DND-41 (cell line): ENCODE results near the gene WFDC12.

Source experiments
- ATAC-seq: fragments of 200-7000 bp; cut with Tn5 transposase; 3 replicates; pipeline ENCODE4 v1.9.1; 2021; ENCODE audit warnings: low read depth; ENCODE audit not compliant: insufficient read depth
- DNase-seq: peaks from one replicate; pipeline ENCODE4 v3.0.0-alpha.2; 2020
- H2AFZ ChIP-seq: 2 replicates; pipeline ENCODE4 v1.6.0; 2012; ENCODE audit warnings: low read depth, low read length
- H3K27ac ChIP-seq: 2 replicates; pipeline ENCODE4 v1.5.1; 2012; ENCODE audit warnings: low read length, inconsistent platforms
- H3K27me3 ChIP-seq: fragments of 200-600 bp; sonication (generic); 2 replicates; pipeline ENCODE4 v1.6.0; 2012; ENCODE audit warnings: low read length, mild to moderate bottlenecking, inconsistent platforms; ENCODE audit not compliant: insufficient read depth, poor library complexity
- H3K36me3 ChIP-seq: 2 replicates; pipeline ENCODE4 v1.5.1; 2012; ENCODE audit warnings: low read length, inconsistent platforms; ENCODE audit not compliant: insufficient read depth
- H3K4me1 ChIP-seq: 2 replicates; pipeline ENCODE4 v1.5.1; 2012; ENCODE audit warnings: mild to moderate bottlenecking, low read length; ENCODE audit not compliant: insufficient read depth
- H3K4me2 ChIP-seq: 2 replicates; pipeline ENCODE4 v1.6.0; 2012; ENCODE audit warnings: mild to moderate bottlenecking, moderate library complexity, low read length, inconsistent platforms; ENCODE audit not compliant: insufficient read depth
- H3K4me3 ChIP-seq, 2 experiments: fragments of 200-600 bp in 1 of 2; shearing (Covaris generic) in 1 of 2; 2 replicates each; pipeline ENCODE4 v1.5.1; 2012 to 2016; ENCODE audit warnings: inconsistent platforms in 2 of 2, low read length in 2 of 2, mild to moderate bottlenecking in 2 of 2, low read depth in 1 of 2, moderate library complexity in 1 of 2
- H3K79me2 ChIP-seq: 2 replicates; pipeline ENCODE4 v1.6.0; 2012; ENCODE audit warnings: low read length, inconsistent platforms; ENCODE audit not compliant: insufficient read depth
- H3K9ac ChIP-seq: 2 replicates; pipeline ENCODE4 v1.6.0; 2012; ENCODE audit warnings: low read depth, mild to moderate bottlenecking, inconsistent platforms, low read length, moderate library complexity
- H3K9me3 ChIP-seq: 2 replicates; pipeline ENCODE4 v1.5.1; 2012; ENCODE audit warnings: low read length, moderate library complexity, mild to moderate bottlenecking, inconsistent platforms; ENCODE audit not compliant: insufficient read depth, severe bottlenecking
- H4K20me1 ChIP-seq: 2 replicates; pipeline ENCODE4 v1.6.0; 2012; ENCODE audit warnings: low read length; ENCODE audit not compliant: insufficient read depth
- EZH2 ChIP-seq: IDR thresholded peaks from 3 replicates; pipeline ENCODE4 v1.6.1; 2012; ENCODE audit warnings: borderline replicate concordance, low read depth, mild to moderate bottlenecking, moderate library complexity, low read length, inconsistent platforms; ENCODE audit not compliant: severe bottlenecking
- TF ChIP-seq, protein P1 (sequence below): IDR thresholded peaks from 2 replicates; pipeline ENCODE4 v1.5.1; 2012; ENCODE audit warnings: borderline replicate concordance, low read length, moderate library complexity, mild to moderate bottlenecking; ENCODE audit not compliant: poor library complexity, severe bottlenecking; ENCODE audit errors: extremely low read depth

Gene WFDC12

DNA sequence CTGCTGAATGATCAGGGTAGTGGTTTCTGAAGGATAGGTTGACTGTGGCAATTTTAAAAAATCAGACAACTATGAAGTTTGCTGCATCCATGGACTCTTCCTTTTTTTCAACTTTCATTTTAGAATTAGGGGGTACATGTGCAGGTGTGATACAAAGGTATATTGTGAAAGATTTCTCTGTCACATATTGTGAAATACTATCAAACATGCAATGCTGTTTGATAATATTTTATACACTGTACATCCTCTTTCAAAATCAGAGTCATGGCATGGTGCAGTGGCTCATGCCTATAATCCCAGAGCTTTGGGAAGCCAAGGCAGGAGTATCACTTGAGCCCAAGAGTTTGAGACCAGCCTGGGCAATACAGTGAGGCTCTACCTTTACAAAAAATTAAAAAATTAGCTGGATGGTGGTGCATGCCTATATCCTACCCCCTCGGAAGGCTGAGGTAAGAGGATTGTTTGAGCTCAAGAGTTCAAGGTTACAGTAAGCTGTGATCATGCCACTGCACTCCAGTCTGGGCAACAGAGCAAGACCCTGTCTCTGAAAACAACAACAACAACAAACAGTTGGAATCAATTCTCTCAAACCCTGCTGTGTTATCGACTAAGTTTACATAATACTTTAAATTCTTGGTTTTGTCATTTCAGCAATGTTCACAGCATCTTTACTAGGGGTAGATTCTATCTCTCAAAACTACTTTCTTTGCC, 4.6 kb downstream of the WFDC12 start:
- Histone ChIP-seq H3K9me3 (no peaks in the 10 kb centered on the region), H3K4me1 (no peaks in the 10 kb centered on the region), H3K27ac (no peak overlapping the region), H4K20me1 (no peaks in the 10 kb centered on the region), H3K4me2 (no peak overlapping the region), H3K9ac (no peak overlapping the region), H2AFZ (no peak overlapping the region), H3K27me3 (peaks cover 11% of the 10 kb centered on the region), H3K79me2 (no peaks in the 10 kb centered on the region), H3K4me3 (no peak overlapping the region), H3K36me3 (no peaks in the 10 kb centered on the region)
- DNase-seq (no peak), ATAC-seq (no peak)
- TF ChIP-seq EZH2 = no peak
- TF ChIP-seq, protein P1, sequence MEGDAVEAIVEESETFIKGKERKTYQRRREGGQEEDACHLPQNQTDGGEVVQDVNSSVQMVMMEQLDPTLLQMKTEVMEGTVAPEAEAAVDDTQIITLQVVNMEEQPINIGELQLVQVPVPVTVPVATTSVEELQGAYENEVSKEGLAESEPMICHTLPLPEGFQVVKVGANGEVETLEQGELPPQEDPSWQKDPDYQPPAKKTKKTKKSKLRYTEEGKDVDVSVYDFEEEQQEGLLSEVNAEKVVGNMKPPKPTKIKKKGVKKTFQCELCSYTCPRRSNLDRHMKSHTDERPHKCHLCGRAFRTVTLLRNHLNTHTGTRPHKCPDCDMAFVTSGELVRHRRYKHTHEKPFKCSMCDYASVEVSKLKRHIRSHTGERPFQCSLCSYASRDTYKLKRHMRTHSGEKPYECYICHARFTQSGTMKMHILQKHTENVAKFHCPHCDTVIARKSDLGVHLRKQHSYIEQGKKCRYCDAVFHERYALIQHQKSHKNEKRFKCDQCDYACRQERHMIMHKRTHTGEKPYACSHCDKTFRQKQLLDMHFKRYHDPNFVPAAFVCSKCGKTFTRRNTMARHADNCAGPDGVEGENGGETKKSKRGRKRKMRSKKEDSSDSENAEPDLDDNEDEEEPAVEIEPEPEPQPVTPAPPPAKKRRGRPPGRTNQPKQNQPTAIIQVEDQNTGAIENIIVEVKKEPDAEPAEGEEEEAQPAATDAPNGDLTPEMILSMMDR = no peak

DNA sequence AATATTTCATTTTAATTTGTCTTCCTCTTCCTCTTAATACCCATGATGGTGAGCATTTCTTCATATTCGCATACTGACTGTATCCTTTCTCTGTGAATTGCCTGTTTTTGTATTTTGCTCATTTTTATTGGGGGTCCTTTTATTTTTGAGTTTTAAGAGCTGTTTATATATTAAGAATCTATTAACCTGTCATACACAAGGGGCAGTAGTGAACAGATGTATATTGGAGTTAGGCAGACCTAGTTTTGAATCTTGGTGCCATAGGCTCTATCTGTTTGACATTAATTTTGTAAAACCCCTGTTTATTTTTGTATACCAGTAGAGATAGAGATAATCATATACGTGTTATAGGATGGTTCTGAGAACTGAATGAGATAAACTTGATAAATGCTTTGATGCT, 6.2 kb downstream of the WFDC12 start:
- no peak overlapping the region for H3K4me2 ChIP-seq
- DNase-seq = no peak
- H4K20me1 ChIP-seq = no peaks in the 10 kb centered on the region
- no peak overlapping the region for H3K4me3 ChIP-seq
- H2AFZ ChIP-seq = no peak overlapping the region
- no peak for ATAC-seq
- H3K9ac ChIP-seq = no peak overlapping the region
- no peaks in the 10 kb centered on the region for H3K79me2 ChIP-seq
- no peaks in the 10 kb centered on the region for H3K9me3 ChIP-seq
- TF ChIP-seq, protein P1 = no peak
- no peak for TF ChIP-seq EZH2
- H3K36me3 ChIP-seq = no peaks in the 10 kb centered on the region
- no peaks in the 10 kb centered on the region for H3K4me1 ChIP-seq
- no peak overlapping the region for H3K27ac ChIP-seq
- H3K27me3 ChIP-seq = peaks cover 9% of the 10 kb centered on the region

DNA sequence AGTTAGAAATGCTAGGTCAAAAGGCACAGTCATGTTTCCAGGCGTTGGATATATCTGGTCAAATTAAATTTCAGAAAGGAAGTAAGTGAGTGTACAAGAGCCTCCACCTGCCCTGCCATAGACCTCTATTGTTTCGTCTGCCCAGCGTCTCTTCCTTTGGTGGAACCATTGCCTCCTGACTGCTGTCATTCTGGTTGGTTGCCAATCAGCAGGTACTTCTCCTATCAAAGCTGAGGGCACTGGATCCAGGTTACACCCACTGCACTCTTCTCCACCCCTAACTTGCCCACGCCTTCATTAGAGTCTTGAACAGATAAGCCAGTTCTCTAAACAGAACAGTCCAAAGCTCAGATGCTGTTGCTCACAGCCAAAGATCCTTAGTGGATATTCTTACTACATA, 6.7 kb downstream of the WFDC12 start:
- Histone ChIP-seq H3K79me2 (no peaks in the 10 kb centered on the region), H3K9me3 (no peaks in the 10 kb centered on the region), H3K27ac (no peak overlapping the region), H3K36me3 (no peaks in the 10 kb centered on the region), H4K20me1 (no peaks in the 10 kb centered on the region), H3K4me3 (no peak overlapping the region), H3K4me1 (no peaks in the 10 kb centered on the region), H2AFZ (no peak overlapping the region), H3K27me3 (peaks cover 7% of the 10 kb centered on the region), H3K4me2 (no peak overlapping the region), H3K9ac (no peak overlapping the region)
- ATAC-seq (no peak), DNase-seq (no peak)
- TF ChIP-seq, protein P1 = no peak
- TF ChIP-seq EZH2 = no peak
